A673 (cell line): Measurements from ENCODE around the gene MXD3. TPM values are rescaled to one million over a fixed set of nuclear protein-coding genes. Genes with fewer than 3 reads are reported as not detected.

Experiments used
- BruUV-seq: library from RNA; stranded (reverse); fragments of 400-500 nt; replicated peaks from 2 replicates; lab custom pipeline; 2021; lab: Mats Ljungman, UMichigan
- CTCF ChIA-PET: fragments of 300-600 bp; sonication (Branson Sonifier 250); formaldehyde crosslinking; loops from one replicate; lab custom pipeline; 2022; ENCODE audit warnings: antibody characterized with exemption; lab: Charles Lee
- POLR2A ChIA-PET: fragments of 300-600 bp; sonication (Branson Sonifier 250); formaldehyde crosslinking; loops from one replicate; lab custom pipeline; 2022; ENCODE audit warnings: antibody characterized with exemption; ENCODE audit not compliant: low non-redundant PET; lab: Charles Lee
- DNase-seq: peaks from one replicate; pipeline ENCODE4 v3.0.0-alpha.2; 2015; ENCODE audit warnings: low spot score
- H3K27ac ChIP-seq: fragments of 200-600 bp; sonication (generic); 2 replicates; pipeline ENCODE4 v1.5.1; 2016; ENCODE audit warnings: mixed run types, low read depth, mild to moderate bottlenecking, mixed read lengths, antibody characterized with exemption, low read length; ENCODE audit not compliant: poor library complexity, severe bottlenecking
- H3K27me3 ChIP-seq: fragments of 200-600 bp; sonication (generic); replicated peaks from 2 replicates; pipeline ENCODE4 v1.6.1; 2017; ENCODE audit warnings: mixed run types, low read depth, mild to moderate bottlenecking, mixed read lengths, antibody characterized with exemption, low read length; ENCODE audit not compliant: insufficient read depth, poor library complexity
- H3K36me3 ChIP-seq: fragments of 200-600 bp; sonication (generic); 2 replicates; pipeline ENCODE4 v1.6.1; 2016; ENCODE audit warnings: mixed run types, mild to moderate bottlenecking, mixed read lengths, antibody characterized with exemption, low read length; ENCODE audit not compliant: insufficient read depth, poor library complexity, severe bottlenecking
- H3K4me1 ChIP-seq: fragments of 200-600 bp; sonication (generic); 2 replicates; pipeline ENCODE4 v1.6.1; 2017; ENCODE audit warnings: mixed run types, mild to moderate bottlenecking, mixed read lengths, antibody characterized with exemption, low read length; ENCODE audit not compliant: insufficient read depth, poor library complexity, severe bottlenecking
- H3K4me3 ChIP-seq: fragments of 200-600 bp; sonication (generic); 2 replicates; pipeline ENCODE4 v1.5.1; 2016; ENCODE audit warnings: low read depth, mixed run types, mild to moderate bottlenecking, mixed read lengths, low read length; ENCODE audit not compliant: poor library complexity, severe bottlenecking
- H3K9me3 ChIP-seq: fragments of 200-600 bp; sonication (generic); 2 replicates; pipeline ENCODE4 v1.6.1; 2016; ENCODE audit warnings: mixed run types, low read depth, mild to moderate bottlenecking, mixed read lengths, antibody characterized with exemption, low read length; ENCODE audit not compliant: poor library complexity, severe bottlenecking
- CTCF ChIP-seq: fragments of 300-800, 200-600 bp; sonication (generic); conservative IDR thresholded peaks from 2 replicates; pipeline ENCODE4 v1.5.1; 2017; ENCODE audit warnings: low read depth, mild to moderate bottlenecking, antibody characterized with exemption, low read length, moderate library complexity, mixed read lengths
- EZH2 ChIP-seq: fragments of 200-600 bp; sonication (generic); IDR thresholded peaks from 2 replicates; pipeline ENCODE4 v1.6.1; 2017; ENCODE audit warnings: borderline replicate concordance, low read depth, mild to moderate bottlenecking, mixed read lengths, antibody characterized with exemption, low read length; ENCODE audit not compliant: poor library complexity, severe bottlenecking
- intact Hi-C: fragments of 100-400 bp; cut with micrococcal nuclease; formaldehyde crosslinking; loops from one replicate; pipeline ENCODE4 v1.10.0; 2022; ENCODE audit not compliant: unreplicated experiment
- total RNA-seq: library from RNA; stranded (reverse); gene quantifications from 2 replicates; pipeline ENCODE4 v1.2.3, GENCODE V29; 2021

MXD3 gene
- total RNA-seq, 1 experiment from 2014 or later, result 15.1 TPM

- intact Hi-C loops, result no loop called here
- DNase-seq, result no peak
- Histone ChIP-seq H3K9me3 (no peaks in the 10 kb centered on the region), H3K27ac (no peak overlapping the region), H3K4me1 (no peaks in the 10 kb centered on the region), H3K4me3 (no peak overlapping the region), H3K27me3 (no peaks in the 10 kb centered on the region), H3K36me3 (peaks cover 35% of the 10 kb centered on the region)
- ChIA-PET POLR2A (no interaction called here), CTCF (no interaction called here)
- no peak for TF ChIP-seq CTCF
- no peak for TF ChIP-seq EZH2
- BruUV-seq, result no TSS peak
Observed at GRCh38 chr5:177276886-177277285, 34.8 kb downstream of the MXD3 start.

GRCh38 chr5:177275883-177276282, 35.8 kb downstream of the MXD3 start:
- no peaks in the 10 kb centered on the region for H3K4me1 ChIP-seq
- intact Hi-C loops, result no loop called here
- H3K27ac ChIP-seq, result no peak overlapping the region
- no peak overlapping the region for H3K4me3 ChIP-seq
- no peak for TF ChIP-seq CTCF
- no peak for TF ChIP-seq EZH2
- ChIA-PET CTCF (no interaction called here), POLR2A (no interaction called here)
- DNase-seq, result no peak
- H3K9me3 ChIP-seq, result no peaks in the 10 kb centered on the region
- BruUV-seq, result no TSS peak
- no peaks in the 10 kb centered on the region for H3K27me3 ChIP-seq
- peaks cover 32% of the 10 kb centered on the region for H3K36me3 ChIP-seq

- H3K4me1 ChIP-seq, result peaks cover 10% of the 10 kb centered on the region
- TF ChIP-seq EZH2 (no peak), CTCF (no peak)
- no peak overlapping the region for H3K4me3 ChIP-seq
- DNase-seq, result no peak
- no peaks in the 10 kb centered on the region for H3K9me3 ChIP-seq
- intact Hi-C loops, result no loop called here
- peaks cover 30% of the 10 kb centered on the region for H3K36me3 ChIP-seq
- ChIA-PET CTCF (no interaction called here), POLR2A (no interaction called here)
- no peaks in the 10 kb centered on the region for H3K27me3 ChIP-seq
- H3K27ac ChIP-seq, result no peak overlapping the region
- no TSS peak for BruUV-seq
Observed at GRCh38 chr5:177271113-177271512, 40.6 kb downstream of the MXD3 start.
